ENCODE results near the gene CYTH1. TPM values are rescaled to one million over a fixed set of nuclear protein-coding genes. Genes with fewer than 3 reads are reported as not detected.

The CYTH1 gene
- total RNA-seq, 1 experiment from 2014 or later, result 9.7 TPM

GRCh38 chr17:78650093-78650715 lies 131.9 kb downstream of the CYTH1 start:
- Mint-ChIP-seq H3K4me3 (no peak overlapping the region), H3K27me3 (ENCODE audit: low read depth) (peaks cover 3% of the 10 kb centered on the region), H3K9me3 (peaks cover 0 to 2% of the 10 kb centered on the region in 2 experiments; a peak in 3 of 5 replicates), H3K36me3 (ENCODE audit: insufficient read depth in 1 of 3, low read depth in 3 of 3) (no peaks in the 10 kb centered on the region), H3K27ac (no peak overlapping the region), H3K4me1 (peaks cover 4 to 10% of the 10 kb centered on the region in 2 experiments; a peak in 1 of 4 replicates)
- Histone ChIP-seq H3K9me3 (ENCODE audit: control insufficient read depth, low read depth, low read length) (no peaks in the 10 kb centered on the region), H3K27ac (ENCODE audit: insufficient read length, low read depth, low read length) (no peak overlapping the region), H2BK12ac (ENCODE audit: insufficient read length, low read depth, low read length) (no peak overlapping the region), H2BK120ac (ENCODE audit: low read depth, low read length, poor library complexity, severe bottlenecking) (no peak overlapping the region), H4K5ac (ENCODE audit: insufficient read length, low read depth, low read length) (no peak overlapping the region), H4K8ac (replicated peaks; ENCODE audit: insufficient read length, low read depth, low read length) (no peak overlapping the region), H2BK5ac (ENCODE audit: insufficient read length, low read length) (no peak overlapping the region), H3K4me2 (ENCODE audit: insufficient read depth, insufficient read length, low read length) (no peak overlapping the region), H4K91ac (ENCODE audit: insufficient read length, low read depth, low read length) (no peak overlapping the region), H3K23me2 (ENCODE audit: insufficient read length, low read depth, low read length, poor library complexity, severe bottlenecking) (no peaks in the 10 kb centered on the region), H3K79me1 (ENCODE audit: insufficient read depth, low read depth, low read length, poor library complexity, severe bottlenecking) (no peaks in the 10 kb centered on the region), H3K79me2 (ENCODE audit: insufficient read depth, low read length) (no peaks in the 10 kb centered on the region), H2BK15ac (ENCODE audit: low read depth, low read length) (no peak overlapping the region), H3K14ac (ENCODE audit: insufficient read depth, low read length) (no peak overlapping the region), H2AK5ac (ENCODE audit: insufficient read length, low read length) (no peak overlapping the region), H2AFZ (ENCODE audit: low read length) (no peak overlapping the region), H3K56ac (ENCODE audit: insufficient read length, low read depth, low read length) (no peak overlapping the region), H3K18ac (ENCODE audit: insufficient read length, low read depth, low read length) (no peak overlapping the region), H3K27me3 (ENCODE audit: insufficient read depth, low read length) (no peaks in the 10 kb centered on the region; the same call in none of the 2 replicates), H3K9ac (ENCODE audit: extremely low read depth, insufficient read length, low read length) (no peak overlapping the region), H3K4ac (ENCODE audit: low read depth, low read length) (no peak overlapping the region), H3K4me1 (ENCODE audit: insufficient read depth, low read length) (no peaks in the 10 kb centered on the region), H3K23ac (ENCODE audit: insufficient read length, low read depth, low read length) (no peak overlapping the region), H4K20me1 (ENCODE audit: control insufficient read depth, insufficient read depth, insufficient read length) (no peaks in the 10 kb centered on the region), H3T11ph (ENCODE audit: low read length) (no peak overlapping the region), H2BK20ac (ENCODE audit: low read depth, low read length, poor library complexity, severe bottlenecking) (no peak overlapping the region)
- WGBS (ENCODE audit: extremely low coverage, insufficient read length, low lambda C conversion rate), result no CpG with 5 or more reads among the region's 11 CpGs
- TF ChIP-seq CTCF (conservative IDR thresholded peaks at IDR 0.05), result no peak
- DNase-seq, result no peak
